SH-SY5Y (cell line): ENCODE measurements around the gene TNNI2.

ENCODE experiments used
- GATA2 ChIP-seq: IDR thresholded peaks from 2 replicates; pipeline ENCODE4 v1.6.1; 2011; ENCODE audit warnings: mild to moderate bottlenecking, low read depth, low read length
- GATA3 ChIP-seq: IDR thresholded peaks from 2 replicates; pipeline ENCODE4 v1.6.1; 2011; ENCODE audit warnings: low read depth, mild to moderate bottlenecking, low read length, moderate library complexity

DNA sequence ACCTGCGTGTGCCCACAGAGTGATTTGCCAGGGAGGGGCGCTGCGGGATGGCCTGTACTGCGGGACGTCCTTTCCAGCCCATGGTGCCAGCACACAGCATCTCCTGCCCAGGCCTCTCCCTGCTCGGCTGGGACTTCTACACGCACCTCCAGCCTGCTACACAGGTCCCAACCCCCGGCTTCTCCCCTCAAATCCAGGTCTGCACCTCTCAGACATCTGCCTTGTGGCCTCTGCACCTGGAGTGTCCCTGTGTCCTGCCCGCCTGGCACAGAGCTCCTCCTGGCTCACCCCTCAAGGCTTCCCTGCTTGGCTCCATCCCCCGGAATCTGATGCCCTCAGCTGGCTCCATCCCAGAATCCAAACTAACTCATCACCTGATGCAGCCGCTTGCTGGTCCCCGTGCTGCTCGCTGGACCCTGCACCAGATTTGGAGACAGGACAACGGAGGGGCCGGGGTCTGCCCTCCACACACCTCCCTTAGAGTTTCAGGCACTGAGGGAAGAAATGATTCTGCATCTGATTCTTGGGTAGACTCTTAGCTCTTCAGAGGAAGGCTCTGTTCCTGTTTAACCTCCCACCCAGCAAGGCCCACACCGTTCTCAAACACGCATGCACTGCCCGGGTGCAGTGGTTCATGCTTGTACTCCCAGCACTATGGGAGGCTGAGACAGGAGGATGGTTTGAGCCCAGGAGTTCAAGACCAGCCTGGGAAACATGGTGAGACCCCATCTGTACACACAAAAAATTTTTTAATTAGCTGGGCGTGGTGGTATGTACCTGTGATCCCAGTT, 10.1 kb downstream of the TNNI2 start:
- TF ChIP-seq GATA2: no peak
- no peak for TF ChIP-seq GATA3
